DMS 273 treated with DMSO at 0.1 percent for 48 hours (cell line): Measurements from ENCODE around the gene SLC43A3.
"Not testable (repeated sequence)": the region's sequence is repeated elsewhere in the genome, so short reads cannot be mapped to it uniquely, and the experiment has no call there.

Experiments
- DNase-seq: peaks from one replicate; lab custom pipeline; 2025; lab: John Stamatoyannopoulos, UW

SLC43A3 gene

GRCh38 chr11:57379732-57380131 is 47.2 kb downstream of the SLC43A3 start:
- DNase-seq: no peak

- DNase-seq: no peak
Measured at GRCh38 chr11:57378186-57378585, 48.7 kb downstream of the SLC43A3 start.

DNA sequence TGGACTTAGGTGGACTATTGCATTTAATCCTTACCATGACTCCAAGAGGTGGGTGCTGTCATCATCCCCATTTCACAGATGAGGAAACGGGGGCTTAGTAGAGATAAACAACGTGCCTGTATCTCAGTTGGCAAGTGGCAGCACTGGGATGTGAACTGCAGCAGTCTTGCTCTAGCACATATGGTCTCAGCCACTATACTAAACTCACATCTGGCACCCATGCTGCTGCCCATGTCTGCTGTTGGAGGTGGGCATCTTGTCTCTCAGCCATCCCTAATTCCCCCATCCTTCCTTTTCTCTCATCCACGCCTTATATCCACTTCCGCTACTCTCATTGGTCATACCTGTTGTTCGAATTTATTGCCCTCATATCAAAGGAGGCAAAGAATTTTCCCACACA is 49.8 kb downstream of the SLC43A3 start:
- peak; percentile 32 for DNase-seq

DNA sequence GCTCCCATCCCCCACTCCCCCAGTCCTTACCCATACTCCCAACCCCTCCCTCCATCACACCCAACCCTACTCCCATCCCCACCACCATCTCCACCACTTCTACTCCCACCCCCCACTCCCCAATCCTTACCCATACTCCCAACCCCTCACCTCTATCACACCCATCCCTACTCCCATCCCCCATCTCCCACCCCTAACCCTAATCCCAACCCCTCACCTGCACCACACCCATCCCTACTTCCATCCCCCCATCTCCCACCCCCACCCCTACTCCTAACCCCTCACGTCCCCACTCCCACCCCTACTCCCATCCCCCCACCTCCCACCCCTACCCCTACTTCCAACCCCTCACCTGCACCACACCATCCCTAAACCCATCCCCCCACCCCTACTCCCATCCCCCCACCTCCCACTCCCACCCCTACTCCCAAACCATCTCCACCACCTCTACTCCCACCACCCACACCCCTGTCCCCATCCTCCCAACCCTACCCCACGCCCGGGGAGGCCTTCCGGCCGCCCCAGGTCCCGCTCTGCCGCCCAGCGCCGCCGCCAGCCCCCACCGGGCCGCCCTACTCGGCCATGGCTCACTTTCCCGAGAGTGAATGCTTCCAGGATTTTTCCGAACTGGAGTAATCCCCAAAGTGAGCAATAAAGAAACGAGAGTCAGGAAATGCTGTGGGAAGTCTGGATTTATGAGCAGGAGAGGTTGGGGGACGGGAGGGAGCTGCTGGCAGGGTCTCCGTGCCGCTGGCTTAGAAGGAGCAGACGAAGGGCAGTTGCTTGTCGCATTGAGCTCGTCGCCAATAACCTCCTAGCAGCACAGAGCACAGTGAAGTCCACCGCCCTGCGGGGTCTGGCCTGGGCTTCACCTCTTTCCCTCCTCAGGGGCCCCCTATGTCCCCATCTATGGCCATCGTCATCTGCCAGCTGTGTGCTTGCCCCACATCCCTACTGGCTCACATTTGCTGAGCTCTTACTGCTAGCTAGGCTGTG is 50.5 kb downstream of the SLC43A3 start:
- DNase-seq: no peak

DNA sequence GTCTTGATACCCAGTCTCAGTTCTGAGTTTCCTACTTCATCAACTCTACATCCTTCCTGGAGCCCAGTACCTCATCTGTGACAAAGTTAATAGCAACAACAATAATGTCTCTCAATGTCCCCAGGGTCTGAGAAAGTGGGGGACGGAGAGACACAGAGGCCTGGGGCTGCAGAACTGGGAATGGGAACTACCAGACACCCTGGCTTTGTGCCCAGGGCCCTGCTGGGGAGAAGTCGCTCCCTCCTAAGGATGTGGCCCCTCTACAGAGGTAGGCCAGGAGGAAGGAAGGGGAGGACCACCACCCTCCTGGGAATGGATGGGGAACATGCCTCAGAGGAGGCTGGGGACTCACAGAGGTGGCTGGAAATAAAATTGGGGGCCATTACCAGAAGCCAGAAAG is 51.4 kb downstream of the SLC43A3 start:
- no peak for DNase-seq

- no peak for DNase-seq
Measured at GRCh38 chr11:57374966-57375365, 52.0 kb downstream of the SLC43A3 start.

DNA sequence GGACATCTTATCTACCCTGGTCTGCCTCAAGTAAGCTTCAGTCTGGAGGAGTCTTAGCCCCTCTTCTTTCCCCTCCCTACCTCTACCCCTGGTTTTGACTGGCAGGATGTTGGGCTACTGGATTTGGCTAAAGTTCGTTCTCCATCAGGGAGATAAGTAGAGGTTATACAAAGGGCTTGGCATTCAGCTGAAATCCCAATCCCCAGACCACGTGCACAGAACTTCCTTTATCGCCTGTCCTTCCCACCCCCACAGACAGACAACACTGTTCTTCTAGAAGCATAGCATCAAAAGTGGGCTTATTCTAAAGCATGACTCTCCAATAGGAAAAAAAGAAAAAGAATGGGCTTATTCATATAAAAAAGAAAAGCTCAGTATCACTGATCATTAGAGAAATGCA is 53.8 kb downstream of the SLC43A3 start:
- DNase-seq: no peak

- DNase-seq: no peak
Measured at GRCh38 chr11:57370941-57371340, 56.0 kb downstream of the SLC43A3 start.

DNA sequence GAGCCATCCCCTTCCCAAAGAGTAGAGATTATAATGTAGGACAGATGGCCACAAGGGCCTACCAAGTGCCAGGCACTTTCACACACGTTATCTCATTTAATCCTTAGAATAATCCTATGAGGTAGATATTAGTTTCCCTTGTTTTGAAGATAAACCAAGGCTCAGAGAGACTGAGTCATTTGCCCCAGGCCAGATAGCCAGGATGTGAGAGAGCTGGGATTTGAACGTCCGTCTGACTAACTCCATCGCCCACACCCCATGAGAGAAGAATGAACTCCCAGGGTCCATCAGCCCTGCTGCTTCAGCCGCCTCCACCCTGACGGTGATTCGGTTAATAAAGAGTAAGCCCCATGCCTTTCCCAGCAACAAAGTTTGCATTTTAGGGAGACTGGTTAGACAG is 56.7 kb downstream of the SLC43A3 start:
- DNase-seq: no peak

- DNase-seq: no peak
Measured at GRCh38 chr11:57368845-57369232, 58.1 kb downstream of the SLC43A3 start.

GRCh38 chr11:57368106-57368844 is 58.6 kb downstream of the SLC43A3 start:
- no peak for DNase-seq

DNA sequence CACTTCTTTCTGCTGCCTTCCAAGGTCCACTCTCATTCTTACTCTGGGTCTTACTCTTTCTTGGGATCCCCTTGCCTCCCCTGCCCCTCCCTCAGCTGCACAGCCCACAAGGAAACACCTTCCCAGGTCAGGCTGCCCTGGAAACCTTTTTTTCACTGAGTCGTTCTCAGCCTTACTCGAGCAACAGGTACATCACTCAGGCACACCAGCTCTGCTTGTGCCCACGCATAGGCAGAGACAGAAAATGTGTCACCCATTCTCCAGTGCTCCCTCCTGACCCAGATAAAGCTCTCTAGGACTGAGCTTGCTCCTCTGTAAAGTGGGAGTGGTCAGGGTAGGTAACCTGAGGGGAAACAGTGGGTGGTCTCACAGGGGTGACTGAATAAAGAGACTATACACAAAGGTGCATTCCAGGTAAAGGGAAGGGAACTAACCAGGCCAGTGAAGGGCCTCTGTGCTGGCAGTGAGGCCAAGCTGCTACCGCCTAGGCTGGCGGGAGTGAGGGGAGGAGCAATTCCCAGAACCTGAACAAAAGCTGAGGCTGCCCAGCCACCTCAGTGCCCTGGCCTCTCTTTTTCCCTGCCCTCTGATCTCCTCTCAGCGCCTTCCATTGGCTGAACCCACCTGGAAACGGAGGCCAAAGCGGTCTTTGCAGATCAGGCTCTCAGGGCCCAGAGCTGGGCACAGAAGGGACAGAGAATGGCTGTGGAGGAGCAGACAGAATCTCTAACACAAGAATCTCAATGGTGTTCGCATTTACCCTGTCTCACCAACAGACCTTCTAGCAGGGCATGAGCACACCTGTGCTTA is 61.9 kb downstream of the SLC43A3 start:
- DNase-seq: no peak

DNA sequence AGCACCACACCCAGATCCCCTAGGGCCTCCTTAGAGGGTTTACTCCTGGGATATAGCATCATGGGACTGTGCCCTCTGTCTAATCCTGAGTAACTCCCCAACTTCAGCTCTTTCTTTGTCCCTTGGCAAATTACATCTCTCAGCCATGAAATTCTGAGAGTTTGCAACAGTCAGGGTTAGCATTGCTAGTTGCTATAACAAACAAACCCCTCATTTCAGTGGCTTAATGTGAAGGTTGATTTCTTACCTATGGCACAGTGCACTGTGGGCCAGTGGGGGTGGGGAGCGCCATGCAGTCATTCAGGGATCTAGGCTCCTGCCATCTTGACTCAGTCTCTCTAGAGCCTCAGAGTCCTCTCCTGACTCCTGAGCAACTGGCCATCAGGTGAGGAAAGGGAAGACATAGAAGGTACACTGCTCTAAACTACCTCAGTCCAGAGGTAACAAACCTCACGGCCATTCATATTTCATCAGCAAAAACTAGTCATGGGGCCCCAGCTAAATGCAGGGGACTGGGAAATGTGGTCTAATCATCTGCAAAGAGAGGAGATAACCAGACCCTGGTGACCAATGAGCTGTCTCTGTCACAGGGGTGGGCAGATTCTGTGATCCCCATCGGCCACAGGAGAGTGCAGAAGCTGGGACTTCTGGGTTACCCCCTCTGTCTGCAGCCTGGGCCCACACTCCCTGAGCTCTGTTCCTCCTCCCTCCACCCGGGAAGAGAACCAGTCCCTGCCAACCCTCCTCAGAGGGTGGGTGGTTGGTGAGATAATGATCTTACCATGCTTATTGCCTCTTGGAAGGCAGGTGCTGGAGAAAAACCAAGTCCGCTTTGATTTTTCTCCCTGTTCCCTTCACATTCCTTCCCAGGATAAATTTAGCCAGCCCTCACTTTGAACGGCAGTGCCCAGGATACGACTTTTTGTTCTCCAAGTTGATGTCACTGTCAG is 63.5 kb downstream of the SLC43A3 start:
- DNase-seq: no peak

DNA sequence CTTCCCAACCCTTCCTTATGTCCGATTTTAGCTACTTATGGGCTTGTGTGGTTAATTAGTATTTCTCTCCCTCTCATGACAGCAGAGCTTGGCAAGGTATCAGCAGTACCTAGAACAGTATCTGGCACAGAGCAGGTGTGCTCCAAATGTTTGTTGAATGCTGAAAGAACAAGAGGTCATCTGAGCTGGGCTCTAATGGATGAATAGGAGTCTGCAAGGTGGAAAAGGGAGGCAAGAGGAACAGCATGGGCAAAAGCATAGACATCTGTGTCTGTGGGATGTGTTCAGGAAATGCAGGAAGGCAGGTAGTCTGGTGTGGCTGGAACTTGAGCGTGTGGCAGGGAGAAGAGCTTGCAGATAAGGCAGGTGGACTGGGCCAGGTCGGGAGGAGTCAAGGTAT is 65.0 kb downstream of the SLC43A3 start:
- DNase-seq: no peak

GRCh38 chr11:57361420-57361819 is 65.5 kb downstream of the SLC43A3 start:
- not testable (repeated sequence) for DNase-seq

DNA sequence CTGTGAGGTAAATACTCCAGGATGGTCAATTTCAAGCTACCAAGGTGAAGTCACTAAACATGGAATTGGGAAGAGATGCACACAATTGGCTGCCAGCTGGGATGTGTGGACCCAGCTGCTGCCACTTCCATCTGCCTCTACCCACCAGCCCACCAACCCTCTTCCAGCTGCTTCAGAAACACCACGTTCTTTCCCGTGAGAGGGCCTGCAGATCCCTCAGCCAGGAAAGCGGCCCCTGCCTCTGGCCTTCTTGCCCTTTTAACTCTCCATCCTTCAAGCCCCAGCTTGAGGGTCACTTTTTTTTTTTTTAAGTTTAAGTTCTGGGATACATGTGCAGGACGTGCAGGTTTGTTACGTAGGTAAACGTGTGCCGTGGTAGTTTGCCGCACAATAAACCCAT is 65.9 kb downstream of the SLC43A3 start:
- DNase-seq: no peak

DNA sequence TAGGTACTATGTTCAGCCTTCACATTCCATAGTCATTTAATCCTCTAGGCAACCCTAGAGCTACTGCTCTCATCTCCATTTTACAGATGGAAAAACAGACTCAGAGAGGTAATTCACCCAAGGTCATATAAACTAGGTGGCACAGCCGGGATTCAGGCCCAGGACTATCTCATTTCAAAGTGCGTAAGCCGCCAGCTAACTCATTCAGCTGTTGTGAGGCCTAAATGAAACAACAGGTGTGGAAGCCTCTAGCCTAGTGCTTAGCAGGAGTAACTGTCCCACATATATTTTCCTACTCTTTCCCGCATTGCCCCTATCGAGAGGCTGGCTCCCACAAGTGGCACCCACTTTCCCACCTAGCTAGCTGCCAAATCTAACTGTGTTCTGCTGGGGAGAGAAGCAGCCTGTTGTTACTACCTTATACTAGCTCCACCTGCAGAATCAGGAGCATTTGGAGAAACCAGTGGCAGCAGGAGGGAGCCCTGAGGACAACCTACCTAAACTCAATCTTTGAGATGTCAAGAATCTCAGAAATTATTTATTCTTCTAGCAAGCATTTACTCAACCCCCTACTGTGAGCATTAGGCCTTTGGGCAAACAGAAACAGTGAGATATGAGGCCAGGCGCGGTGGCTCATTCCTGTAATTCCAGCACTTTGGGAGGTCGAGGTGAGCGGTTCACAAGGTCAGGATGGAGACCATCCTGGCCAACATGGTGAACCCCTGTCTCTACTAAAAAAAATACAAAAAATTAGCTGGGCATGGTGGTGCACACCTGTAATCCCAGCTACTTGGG is 66.8 kb downstream of the SLC43A3 start:
- DNase-seq: no peak

- DNase-seq: no peak
Measured at GRCh38 chr11:57359396-57359795, 67.5 kb downstream of the SLC43A3 start.

DNA sequence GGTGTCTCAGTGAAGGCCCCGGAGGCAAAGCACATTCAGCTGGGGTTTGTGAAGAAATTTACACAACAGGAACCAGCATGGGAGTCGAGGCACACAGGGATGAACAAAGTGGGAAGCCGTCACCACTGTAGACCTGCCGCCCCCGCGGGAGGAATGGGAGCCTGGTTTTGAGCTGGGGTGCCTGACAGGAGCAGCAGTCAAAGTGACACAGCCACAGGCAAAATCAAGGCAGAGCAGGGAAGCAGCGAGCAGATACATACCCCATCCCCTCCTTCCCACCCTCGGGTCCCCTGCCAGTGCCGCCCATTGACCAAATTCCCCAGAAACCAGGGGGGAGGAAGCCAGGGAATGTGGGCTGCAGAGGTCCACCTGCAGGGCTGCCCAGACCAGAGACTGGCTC is 67.9 kb downstream of the SLC43A3 start:
- no peak for DNase-seq

DNA sequence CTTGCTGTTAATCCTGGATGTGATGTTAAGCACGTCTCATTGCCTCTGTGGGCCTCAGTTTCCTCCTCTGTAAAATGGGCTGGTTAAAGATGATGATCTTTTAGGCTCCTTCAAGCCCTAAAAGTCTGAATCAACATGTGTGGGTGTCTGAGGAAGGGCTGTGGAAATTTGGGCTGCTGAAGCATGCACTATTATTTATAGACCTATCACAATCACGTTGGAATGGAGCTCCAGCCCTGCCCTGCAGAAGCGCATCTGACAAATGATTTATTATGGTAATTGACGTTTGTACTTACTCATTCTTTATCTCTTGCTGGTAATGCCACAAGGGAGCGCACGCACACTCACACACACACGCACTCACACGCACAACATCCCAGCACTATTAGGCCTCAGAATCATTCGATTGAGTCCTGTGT is 68.4 kb downstream of the SLC43A3 start:
- DNase-seq: no peak
